ENCODE data around the gene KLRC3.
"Not testable (repeated sequence)": the region's sequence is repeated elsewhere in the genome, so short reads cannot be mapped to it uniquely, and the experiment has no call there.

Gene KLRC3

DNA sequence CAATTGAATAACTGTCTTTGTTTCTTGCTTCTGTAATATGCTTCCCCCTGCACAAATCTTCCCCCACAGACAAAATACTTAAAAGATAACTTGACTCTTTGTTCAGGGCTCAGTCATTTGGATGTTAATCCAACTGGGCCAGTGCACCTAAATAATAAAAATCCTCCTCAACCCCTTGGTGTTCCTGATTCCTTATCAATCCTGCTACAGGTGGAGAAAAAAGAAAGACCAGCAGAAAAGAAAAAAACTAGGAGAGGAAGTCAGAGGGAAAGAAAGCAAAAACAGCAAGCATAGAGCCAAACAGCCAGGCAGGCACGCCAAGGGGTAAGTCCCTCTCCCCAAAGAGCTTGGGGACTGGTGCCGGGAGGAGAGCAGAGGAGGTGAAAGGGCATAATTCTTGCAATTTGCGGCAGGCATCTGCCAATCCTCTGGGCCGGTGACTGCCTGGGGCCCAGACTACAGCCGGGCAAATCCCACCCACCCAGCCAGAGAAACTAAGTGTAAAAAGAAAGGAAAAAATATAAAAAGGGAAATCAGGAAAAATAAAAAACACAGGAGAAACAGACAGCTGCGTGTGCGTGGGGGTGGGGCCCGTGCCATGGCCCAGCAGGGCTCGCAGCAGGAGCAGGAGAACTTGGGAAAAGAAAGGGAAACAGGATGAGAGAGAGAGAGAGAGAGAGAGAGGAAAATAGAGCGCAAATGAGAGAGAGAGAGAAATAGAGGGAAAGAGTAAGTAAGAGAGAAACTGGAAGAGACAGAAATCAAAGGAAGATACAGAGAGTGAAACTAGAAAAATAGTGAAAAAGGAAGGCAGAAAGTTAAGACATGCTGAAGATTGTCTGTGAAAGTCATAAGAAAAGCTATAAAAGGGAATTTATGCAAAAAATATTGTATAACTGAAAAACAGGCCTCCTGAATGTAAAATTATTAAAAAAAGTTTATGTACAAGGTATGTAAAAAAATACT is 51.9 kb downstream of the KLRC3 start:
- no peak for DNase-seq

DNA sequence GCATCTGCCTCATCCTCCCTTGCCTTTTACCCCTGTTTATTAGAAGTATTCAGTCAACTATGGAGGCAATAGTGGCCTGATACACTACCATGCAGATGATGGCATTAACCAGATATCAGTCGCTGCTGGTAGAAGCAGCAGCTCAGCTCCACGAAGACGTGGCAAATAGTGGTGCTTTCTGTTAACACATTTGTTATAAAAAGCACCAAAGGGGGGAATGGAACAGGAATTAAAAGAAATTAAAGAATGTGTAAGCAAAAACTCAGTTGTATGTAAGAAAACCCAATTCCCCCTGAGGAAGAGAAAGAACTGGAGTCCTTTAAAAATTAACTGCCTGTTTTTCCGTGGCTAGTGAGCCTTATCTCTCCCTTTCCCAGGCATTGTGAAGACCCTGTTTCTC is 52.7 kb downstream of the KLRC3 start:
- not testable (repeated sequence) for DNase-seq

DNA sequence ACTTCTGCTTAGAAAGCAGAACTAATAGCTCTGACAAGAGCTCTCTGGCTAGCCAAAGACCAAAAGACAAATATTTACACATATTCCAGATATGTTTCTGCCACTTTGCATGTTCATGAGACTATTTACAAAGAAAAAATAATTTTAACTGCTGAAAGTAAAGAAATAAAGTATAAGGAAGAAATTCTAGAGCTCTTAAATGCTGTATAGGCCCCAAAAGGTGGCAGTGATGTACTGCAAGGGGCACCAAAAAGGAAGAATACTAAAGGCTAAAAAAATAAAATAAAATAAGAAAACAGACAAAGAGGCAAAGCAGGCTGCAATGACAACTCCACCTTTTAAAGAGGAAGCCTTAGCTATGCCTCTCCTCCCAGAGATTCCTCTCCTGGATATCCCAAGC is 53.5 kb downstream of the KLRC3 start:
- DNase-seq = no peak

DNA sequence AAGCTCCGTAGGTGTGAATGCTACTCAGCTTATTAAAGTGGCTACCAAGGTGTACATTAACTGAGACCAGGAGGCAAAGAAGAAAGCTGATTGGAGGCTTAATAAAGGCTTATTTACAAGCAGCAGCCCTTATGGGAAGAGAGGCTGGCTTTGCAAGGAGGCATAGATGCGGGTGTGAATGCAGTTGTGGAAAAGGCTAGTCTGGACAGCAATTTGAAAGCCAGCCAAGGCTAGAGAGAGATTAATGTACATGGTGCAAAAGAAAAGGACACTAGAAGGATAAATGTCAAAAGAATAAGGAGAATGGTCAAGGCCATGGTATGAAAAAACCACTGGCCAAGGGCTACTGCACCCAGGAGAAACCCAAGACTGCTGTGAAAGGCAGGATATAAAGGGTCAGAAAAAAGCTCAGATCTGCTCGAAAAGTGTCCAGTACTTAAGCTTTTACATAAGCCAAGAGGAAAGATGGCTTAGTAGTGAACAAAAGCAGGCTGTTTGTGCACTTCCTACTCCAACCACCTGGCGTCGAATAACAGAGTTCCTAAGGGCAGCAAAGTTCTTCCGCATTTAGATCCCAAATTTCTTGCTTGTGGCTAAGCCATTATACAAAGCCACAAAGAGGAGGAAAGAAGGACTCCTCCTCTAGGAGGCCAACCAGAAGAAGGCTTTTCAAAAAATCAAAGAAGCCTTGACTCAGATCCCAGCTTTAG is 54.5 kb downstream of the KLRC3 start:
- no peak for DNase-seq

DNA sequence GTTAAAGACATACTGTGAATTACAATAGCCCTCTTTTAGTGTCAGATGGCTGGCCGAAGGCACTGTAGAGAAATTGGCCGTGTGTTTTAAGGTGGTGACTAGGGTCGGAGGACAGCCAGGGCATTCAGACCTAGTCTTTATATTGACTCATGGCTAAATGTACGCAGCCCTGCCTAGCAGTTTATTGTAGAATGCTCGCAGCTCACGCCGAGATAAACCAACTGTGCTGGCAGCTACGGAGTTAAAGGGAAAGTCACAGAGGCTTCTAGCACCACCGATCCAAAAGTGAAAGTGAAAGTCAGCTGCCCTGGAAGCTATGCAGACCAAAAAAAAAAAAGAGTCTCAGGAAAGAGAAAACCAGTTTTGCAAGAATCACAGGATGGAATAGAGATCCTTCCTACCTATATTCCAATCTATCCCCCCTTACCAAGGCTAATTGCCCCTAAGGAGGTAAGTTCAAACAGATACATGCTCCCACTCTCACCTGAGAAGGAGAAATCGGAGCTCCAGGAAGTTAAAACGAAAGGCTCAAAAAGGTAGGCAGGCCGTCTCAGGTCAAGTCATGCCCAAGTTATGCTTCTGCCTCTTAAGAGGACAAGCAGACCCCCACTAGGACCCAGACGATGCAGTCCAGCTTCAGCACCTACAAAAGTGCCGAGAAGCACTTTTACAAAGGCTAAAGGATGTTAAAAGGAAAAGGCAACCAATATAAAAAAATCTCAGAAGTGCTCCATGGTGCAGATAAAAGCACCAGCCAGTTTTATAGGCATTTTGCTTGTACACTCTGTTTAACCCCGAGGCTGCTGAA is 55.4 kb downstream of the KLRC3 start:
- DNase-seq = peak; percentile 79

DNA sequence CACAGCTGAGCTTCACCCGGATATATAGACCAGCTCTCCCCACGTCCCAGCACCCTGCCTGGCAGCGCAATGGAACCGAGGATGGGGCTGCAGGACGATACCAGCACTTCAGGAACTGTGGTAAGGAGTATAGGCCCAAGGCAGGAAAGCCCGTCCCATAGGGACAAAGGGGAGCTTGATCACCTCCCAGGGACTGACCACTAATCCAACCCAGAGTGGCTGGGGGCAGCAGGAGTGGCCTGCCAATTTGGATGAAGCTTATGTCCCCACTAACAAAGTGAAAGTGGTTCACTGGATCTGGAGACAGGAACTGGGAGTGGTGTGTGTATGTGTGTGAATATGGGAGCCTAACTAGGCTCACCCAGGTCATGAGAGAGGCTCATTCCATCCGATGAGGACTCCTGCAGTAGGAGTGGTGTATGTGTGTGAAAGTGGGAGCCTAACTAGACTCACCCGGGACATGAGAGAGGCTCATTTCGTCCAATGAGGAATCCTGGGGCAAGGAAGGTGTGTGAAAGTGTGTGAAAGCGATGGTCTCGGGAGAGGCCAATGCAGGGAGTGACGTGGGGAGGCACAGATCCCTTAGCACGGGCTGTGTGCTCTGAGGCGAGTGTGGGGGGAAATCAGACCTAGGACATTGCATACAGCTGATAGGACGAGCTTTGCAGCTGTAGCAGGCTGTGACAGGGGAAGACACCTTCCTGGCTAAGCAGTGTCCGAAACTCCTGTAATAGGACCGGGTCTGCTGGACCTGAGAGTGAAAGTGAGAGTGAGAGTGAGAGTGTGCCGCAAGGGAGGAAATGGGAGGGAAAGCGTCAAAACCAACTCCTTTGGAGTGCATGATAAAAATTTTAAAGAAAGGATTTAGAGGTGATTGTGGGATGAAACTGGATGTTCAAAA is 56.2 kb downstream of the KLRC3 start:
- peak; percentile 64 for DNase-seq

DNA sequence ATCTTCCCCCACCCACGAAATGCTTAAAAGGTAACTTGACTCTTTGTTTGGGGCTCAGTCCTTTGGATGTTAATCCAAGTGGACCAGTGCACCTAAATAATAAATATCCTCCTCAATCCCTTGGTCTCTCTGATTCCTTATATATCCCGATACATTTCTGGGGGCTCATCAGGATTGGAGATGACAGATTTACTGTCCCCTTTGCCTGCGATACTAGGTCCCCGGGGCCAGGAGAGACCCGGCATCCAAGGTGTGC is 56.8 kb downstream of the KLRC3 start:
- no peak for DNase-seq

DNA sequence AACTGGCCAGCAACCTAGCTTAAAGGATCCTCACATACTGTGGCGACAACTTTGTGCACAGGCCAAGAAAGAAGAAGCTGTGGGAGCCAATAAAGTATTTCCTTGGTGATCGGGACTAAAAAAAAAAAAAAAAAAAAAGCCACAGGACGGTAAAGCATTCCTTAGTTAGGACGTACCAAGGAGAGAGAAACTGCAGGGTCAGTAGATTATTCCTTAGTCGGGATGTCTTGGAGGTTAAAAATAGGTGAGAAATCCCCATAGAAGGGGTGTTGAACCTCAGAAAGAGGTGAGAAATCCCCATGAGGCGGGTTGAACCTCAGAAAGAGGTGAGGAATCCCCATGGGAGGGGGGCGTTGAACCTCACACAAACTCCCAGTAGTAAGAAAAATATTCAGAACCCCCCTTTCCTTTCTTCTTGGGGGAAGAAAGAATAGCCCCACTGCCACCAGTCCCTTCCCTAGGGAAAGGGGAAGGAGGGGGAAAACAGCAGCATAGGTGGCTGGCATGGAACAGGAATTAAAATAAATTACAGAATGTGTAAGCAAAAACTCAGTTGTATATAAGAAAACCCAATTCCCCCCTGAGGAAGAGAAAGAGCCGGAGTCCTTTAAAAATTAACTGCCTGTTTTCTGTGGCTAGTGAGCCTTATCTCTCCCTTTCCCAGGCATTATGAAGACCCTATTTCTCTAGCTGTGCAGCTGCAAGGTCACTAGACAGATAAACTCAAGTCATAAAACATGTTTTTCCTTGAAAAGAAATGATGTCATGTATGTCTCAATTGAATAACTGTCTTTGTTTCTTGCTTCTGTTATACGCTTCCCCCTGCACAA is 57.4 kb downstream of the KLRC3 start:
- DNase-seq = no peak

DNA sequence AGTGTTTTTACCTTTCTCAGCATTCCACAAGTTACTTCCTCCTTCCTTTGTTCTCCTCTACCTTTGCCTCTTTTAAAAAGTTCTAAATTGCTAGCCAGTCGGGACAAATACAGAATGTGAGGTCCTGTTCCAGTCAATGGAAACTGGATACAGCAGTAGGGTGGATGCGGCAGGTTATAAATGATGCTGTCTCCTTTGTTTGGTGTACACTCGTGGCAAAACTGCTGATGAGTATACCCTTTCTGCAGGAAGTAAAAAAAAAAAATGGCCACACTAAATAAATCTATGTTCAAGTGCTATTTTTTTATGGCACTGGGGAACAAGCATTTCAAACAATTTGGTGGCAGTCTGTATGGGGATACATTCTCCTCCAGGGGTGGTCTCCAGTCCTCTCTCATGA is 58.1 kb downstream of the KLRC3 start:
- no peak for DNase-seq

Measured in activated effector memory CD4-positive, alpha-beta T cell treated with anti-CD3 and anti-CD28 coated beads, Interleukin-2, amount 50 U/mL, for 16 hours (primary cell).